SK-N-SH (cell line): ENCODE data around the gene FNDC3B.

ENCODE experiments used
- CHD2 ChIP-seq: fragments of 150-350 bp; IDR thresholded peaks from 2 replicates; pipeline ENCODE4 v1.6.1; 2018; ENCODE audit warnings: low read length; ENCODE audit not compliant: partially characterized antibody
- ELF1 ChIP-seq: IDR thresholded peaks from 2 replicates; pipeline ENCODE4 v1.4.0; 2012
- EZH2phosphoT487 ChIP-seq: fragments of 200-600 bp; sonication (generic); IDR thresholded peaks from 2 replicates; pipeline ENCODE4 v1.6.1; 2017; ENCODE audit warnings: low read depth, mixed run types, mild to moderate bottlenecking, antibody characterized with exemption, moderate library complexity, borderline replicate concordance
- MXI1 ChIP-seq: IDR thresholded peaks from 2 replicates; pipeline ENCODE4 v1.6.1; 2012; ENCODE audit warnings: mild to moderate bottlenecking, low read depth, low read length, improper control_type of control experiment
- RCOR1 ChIP-seq: fragments of 150-350 bp; IDR thresholded peaks from 2 replicates; pipeline ENCODE4 v1.6.1; 2017; ENCODE audit warnings: antibody characterized with exemption, low read length
- TAF1 ChIP-seq: IDR thresholded peaks from 2 replicates; pipeline ENCODE4 v1.6.1; 2012; ENCODE audit warnings: low read depth, mild to moderate bottlenecking, low read length, moderate library complexity, borderline replicate concordance
- YY1 ChIP-seq: IDR thresholded peaks from 2 replicates; pipeline ENCODE4 v1.4.0; 2012; ENCODE audit warnings: low read depth, mild to moderate bottlenecking
- TF ChIP-seq, protein P1 (sequence below): fragments of 200-600 bp; sonication (generic); IDR thresholded peaks from 2 replicates; pipeline ENCODE4 v1.6.1; 2017; ENCODE audit warnings: antibody characterized with exemption, mild to moderate bottlenecking, moderate library complexity
- TF ChIP-seq, protein P2 (sequence below): IDR thresholded peaks from 2 replicates; pipeline ENCODE4 v1.4.0; 2012; ENCODE audit warnings: low read depth, borderline replicate concordance
- TF ChIP-seq, protein P3 (sequence below): IDR thresholded peaks from 2 replicates; pipeline ENCODE4 v1.6.1; 2012; ENCODE audit warnings: mild to moderate bottlenecking, low read depth, low read length, moderate library complexity
- TF ChIP-seq, protein P4 (sequence below): fragments of 150-350 bp; IDR thresholded peaks from 2 replicates; pipeline ENCODE4 v1.6.1; 2017; ENCODE audit warnings: antibody characterized with exemption, low read length, low read depth, borderline replicate concordance

DNA sequence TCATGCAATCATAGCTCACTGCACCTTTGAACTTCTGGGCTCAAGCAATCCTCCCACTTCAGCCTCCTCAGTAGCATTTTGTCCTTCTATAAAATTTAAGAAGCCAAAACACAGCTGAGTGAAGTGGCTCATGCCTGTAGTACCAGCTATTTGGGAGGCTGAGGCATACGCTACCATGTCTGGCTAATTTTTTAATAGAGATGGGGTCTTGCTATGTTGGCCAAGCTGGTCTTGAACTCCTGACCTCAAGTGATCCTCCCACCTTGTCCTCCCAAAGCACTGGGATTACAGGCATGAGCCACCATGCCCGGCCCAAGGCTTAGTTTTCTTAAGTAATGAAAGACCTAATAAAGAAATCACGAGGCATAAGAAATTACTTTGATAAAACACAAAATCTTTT, 14.7 kb upstream of the FNDC3B start:
- TF ChIP-seq, protein P1, sequence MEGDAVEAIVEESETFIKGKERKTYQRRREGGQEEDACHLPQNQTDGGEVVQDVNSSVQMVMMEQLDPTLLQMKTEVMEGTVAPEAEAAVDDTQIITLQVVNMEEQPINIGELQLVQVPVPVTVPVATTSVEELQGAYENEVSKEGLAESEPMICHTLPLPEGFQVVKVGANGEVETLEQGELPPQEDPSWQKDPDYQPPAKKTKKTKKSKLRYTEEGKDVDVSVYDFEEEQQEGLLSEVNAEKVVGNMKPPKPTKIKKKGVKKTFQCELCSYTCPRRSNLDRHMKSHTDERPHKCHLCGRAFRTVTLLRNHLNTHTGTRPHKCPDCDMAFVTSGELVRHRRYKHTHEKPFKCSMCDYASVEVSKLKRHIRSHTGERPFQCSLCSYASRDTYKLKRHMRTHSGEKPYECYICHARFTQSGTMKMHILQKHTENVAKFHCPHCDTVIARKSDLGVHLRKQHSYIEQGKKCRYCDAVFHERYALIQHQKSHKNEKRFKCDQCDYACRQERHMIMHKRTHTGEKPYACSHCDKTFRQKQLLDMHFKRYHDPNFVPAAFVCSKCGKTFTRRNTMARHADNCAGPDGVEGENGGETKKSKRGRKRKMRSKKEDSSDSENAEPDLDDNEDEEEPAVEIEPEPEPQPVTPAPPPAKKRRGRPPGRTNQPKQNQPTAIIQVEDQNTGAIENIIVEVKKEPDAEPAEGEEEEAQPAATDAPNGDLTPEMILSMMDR: no peak
- TF ChIP-seq EZH2phosphoT487 (no peak), YY1 (no peak), RCOR1 (no peak), ELF1 (no peak), TAF1 (no peak), MXI1 (no peak), CHD2 (no peak)
- TF ChIP-seq, protein P2, sequence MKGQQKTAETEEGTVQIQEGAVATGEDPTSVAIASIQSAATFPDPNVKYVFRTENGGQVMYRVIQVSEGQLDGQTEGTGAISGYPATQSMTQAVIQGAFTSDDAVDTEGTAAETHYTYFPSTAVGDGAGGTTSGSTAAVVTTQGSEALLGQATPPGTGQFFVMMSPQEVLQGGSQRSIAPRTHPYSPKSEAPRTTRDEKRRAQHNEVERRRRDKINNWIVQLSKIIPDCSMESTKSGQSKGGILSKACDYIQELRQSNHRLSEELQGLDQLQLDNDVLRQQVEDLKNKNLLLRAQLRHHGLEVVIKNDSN: no peak
- TF ChIP-seq, protein P3, sequence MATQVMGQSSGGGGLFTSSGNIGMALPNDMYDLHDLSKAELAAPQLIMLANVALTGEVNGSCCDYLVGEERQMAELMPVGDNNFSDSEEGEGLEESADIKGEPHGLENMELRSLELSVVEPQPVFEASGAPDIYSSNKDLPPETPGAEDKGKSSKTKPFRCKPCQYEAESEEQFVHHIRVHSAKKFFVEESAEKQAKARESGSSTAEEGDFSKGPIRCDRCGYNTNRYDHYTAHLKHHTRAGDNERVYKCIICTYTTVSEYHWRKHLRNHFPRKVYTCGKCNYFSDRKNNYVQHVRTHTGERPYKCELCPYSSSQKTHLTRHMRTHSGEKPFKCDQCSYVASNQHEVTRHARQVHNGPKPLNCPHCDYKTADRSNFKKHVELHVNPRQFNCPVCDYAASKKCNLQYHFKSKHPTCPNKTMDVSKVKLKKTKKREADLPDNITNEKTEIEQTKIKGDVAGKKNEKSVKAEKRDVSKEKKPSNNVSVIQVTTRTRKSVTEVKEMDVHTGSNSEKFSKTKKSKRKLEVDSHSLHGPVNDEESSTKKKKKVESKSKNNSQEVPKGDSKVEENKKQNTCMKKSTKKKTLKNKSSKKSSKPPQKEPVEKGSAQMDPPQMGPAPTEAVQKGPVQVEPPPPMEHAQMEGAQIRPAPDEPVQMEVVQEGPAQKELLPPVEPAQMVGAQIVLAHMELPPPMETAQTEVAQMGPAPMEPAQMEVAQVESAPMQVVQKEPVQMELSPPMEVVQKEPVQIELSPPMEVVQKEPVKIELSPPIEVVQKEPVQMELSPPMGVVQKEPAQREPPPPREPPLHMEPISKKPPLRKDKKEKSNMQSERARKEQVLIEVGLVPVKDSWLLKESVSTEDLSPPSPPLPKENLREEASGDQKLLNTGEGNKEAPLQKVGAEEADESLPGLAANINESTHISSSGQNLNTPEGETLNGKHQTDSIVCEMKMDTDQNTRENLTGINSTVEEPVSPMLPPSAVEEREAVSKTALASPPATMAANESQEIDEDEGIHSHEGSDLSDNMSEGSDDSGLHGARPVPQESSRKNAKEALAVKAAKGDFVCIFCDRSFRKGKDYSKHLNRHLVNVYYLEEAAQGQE: no peak
- TF ChIP-seq, protein P4, sequence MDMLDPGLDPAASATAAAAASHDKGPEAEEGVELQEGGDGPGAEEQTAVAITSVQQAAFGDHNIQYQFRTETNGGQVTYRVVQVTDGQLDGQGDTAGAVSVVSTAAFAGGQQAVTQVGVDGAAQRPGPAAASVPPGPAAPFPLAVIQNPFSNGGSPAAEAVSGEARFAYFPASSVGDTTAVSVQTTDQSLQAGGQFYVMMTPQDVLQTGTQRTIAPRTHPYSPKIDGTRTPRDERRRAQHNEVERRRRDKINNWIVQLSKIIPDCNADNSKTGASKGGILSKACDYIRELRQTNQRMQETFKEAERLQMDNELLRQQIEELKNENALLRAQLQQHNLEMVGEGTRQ: no peak
